ENCODE measurements around the gene MAPK6.

The MAPK6 gene

DNA sequence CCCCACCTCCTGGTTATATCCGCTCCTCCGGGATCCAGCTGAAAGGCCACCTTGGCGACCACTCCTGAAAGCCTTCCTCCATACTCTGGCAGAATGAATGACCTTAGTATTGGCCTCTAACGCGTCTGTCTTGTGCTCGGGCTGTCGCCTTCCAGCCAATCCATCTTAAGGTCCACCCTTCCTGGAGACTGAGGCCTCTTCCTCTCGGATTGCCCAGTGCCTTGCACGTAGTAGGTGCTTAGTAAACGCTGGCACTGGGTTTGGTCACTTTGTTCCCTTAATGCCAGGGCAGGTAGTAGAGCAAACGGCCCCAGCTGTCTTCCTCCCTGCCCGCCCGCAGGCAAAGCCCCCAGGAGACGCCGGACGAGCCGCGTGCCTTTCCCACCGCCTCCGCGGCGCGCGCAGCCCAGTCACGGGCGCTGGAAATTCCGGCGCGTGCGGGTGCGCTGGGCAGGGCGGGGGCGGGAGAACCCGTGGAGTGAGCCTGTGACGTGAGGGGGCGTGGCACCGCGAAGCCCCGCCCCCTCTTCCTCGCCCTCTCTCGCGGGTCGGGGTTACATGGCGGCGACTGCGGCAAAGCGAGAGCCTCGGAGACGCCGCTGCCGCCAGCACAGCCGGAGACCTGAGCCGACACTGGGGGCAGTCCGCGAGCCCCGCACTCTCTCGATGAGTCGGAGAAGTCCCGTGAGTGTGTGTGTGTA is at the start of gene MAPK6:
TSS of gene MAPK6 (plus strand) at position 527 of the 701 bp plus-strand sequence. CDS start 27,242 bp downstream, outside the sequence.
- DNase-seq = peak; percentile 95

- no peak for DNase-seq
Measured at GRCh38 chr15:51969728-51970127, 49.3 kb upstream of the MAPK6 start.

DNA sequence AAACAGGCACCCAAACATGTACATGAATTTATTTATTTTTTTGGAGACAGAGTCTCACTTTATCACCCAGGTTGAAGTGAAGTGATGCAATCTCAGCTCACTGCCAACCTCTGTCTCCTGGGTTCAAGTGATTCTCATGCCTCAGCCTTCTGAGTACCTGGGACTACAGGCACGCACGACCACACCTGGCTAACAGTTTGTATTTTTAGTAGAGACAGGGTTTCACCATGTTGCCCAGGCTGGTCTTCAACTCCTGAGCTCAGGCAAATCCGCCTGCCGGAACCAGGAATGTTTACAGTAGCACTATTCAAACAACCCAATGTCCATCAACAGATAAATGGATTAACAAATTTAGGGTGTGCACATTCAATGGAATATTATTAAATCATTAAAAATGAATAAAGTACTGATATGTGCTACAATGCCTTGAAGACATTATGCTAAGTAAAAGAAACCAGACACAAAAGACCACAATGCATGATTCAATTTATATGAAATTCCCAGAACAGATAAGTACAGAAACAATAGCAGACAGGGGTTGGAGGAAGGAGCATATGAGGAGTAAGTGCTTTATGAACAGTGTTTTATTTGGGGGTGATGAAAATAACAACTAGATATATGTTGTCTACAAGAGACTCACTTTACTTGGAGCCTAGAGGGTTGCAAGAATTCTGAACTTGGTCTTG is 48.7 kb upstream of the MAPK6 start:
- DNase-seq = peak; percentile 10

- no peak for DNase-seq
Measured at GRCh38 chr15:51971032-51971374, 48.0 kb upstream of the MAPK6 start.

DNA sequence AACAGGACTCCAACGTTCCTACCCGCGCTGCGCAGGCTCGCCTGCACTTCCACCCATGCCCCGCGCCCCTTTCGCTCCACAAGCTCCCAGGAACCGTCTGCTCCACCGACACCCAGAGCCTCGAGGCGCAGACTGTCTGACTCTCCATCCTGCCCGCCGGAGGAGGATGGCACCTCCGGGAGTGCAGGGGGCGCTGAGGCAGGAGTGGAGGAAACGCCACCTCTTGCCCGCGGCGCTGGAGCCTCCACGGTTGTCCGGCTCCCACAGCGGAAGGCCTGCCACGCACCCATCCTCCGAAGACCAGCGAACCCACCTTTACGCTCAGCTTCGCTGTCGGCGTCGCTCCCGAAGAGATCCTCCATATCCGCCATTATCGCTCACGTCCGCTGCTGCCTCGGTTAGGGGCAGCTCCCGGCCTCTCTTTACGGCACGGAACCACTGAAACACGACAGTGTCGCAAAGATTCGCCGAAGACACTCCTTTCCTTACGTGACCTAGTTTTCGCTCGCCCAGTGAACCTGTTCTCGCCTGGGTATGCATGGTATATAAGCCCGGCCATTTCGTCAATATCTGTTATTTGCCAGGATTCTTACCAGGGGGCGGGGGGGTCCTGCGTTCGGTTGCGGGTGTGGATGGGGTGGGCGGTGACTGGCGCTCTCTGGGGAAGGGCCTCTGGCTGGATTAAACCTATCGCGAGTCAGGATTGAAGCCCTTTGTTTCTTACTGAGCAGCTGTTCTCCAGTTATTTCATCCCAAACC is 47.5 kb upstream of the MAPK6 start, which contains the start of gene LEO1:
TSS of gene LEO1 (minus strand) at position 404 of the 759 bp plus-strand sequence. CDS start at position 371, 33 bp downstream.
- peak; percentile 99 for DNase-seq

DNA sequence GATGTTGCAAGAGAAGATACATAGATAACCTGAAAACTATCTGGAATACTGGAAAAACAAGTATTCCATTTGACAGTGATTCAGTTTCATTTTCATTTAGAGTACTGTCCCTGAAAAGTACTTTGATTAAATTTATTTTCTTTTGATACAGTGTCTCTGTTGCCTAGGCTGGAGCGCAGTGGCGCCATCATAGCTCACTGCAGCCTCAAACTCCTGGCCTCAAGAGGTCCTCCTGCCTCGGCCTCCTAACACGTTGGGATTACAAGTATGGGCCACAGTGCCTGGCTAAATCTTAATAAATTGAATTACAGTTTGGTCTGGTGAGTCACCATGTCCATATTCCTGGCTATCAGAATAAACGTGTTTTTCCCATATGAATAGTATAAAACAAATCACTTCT is 45.8 kb upstream of the MAPK6 start:
- no peak for DNase-seq

- DNase-seq = no peak
Measured at GRCh38 chr15:51973775-51974174, 45.2 kb upstream of the MAPK6 start.

- DNase-seq = peak; percentile 59
Measured at GRCh38 chr15:51982013-51982769, 36.8 kb upstream of the MAPK6 start.

DNA sequence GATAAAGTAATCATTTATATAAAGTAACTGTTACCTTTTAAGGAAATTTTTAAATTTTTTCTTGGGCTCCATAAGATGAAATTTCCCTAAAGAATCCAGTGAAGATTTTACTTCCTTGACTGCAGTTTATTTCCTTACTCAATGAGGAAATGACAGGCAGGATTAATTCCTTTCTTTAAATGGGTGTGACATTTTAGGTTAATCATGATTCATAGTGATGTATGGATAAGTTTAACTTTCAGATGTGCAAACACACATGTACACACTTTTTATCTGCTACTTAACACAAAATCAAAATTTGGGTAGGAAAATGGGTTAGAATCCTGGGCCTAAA is 36.3 kb upstream of the MAPK6 start:
- DNase-seq = no peak

GRCh38 chr15:51991141-51991540 is 27.9 kb upstream of the MAPK6 start:
- DNase-seq = no peak

DNA sequence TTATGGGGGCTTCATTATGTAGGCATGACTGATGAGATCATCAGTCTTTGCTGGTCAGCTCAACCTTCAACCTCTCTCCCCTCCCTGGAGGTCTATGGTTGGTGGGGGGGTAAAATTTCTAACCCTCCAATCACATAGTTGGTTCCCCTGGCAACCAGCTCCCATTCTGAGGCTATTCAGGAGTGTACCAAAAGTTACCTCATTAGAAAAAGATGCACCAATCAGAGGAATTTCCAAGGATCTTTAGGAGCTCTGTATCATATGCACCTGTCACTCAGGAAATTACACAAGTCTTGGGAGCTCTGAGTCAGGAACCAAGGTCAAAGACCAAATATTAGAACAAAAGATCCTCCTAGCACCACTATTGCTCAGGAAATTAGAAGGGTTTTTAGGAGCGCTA is 26.1 kb upstream of the MAPK6 start:
- DNase-seq = no peak

DNA sequence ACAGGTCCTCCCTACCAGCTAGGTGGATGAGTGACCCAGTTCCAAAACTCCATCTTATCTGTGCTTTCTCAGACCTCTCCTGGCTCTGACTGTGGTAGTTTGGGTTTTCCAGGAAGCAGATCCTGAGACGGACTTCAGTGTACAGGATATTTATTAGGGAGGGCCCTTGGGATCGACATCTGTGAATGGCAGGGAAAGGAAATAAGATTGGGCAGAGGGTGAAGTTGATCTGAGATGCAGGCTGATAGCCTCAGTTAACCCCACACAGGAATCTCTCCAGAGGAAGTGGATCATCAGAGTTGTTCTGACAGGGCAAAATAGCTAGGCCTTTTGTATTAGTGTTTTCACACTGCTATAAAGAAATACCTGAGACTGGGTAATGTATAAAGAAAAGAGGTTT is 16.7 kb upstream of the MAPK6 start:
- DNase-seq = no peak

- peak; percentile 38 for DNase-seq
Measured at GRCh38 chr15:52003089-52003488, 15.9 kb upstream of the MAPK6 start.

DNA sequence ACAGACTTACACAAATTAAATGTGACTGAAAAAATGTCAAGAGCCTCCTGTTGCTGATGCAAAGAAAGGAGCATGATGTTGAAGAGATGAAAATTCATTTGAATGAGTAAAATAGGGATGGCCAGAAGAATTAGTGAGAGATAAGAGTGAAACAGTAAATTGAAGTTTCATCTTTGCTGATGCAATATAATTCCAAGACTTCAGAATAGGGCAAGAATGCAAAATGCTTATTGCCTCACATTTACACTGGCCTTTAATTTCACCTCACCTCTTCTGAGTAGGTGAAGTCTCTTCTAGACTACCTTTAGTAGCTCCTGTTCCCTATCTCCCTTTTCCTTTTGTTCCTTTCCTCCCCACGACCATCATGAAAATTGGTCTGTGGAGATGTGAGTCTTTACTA is 15.3 kb upstream of the MAPK6 start:
- no peak for DNase-seq

DNA sequence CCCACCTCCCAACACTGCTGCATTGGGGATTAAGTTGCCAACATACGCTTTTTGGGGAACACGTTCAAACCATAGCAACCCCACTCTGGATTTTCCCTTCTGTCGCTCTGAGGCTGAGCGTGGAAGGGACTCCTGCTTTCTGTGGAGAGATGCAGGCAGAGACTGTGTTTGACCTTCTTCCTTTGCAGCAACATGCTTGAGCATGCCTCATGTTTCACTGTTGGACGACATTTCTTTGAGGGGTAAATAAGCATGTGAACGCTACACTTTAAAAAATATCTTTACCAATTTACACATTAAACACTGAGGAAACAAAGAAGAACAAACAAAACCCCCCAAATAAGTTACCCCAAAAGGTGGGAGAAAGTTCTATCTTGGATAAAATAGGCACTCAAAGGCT is 14.2 kb upstream of the MAPK6 start:
- no peak for DNase-seq

- peak; percentile 59 for DNase-seq
Measured at GRCh38 chr15:52005748-52006701, 13.0 kb upstream of the MAPK6 start.

GRCh38 chr15:52006702-52007340 is 12.2 kb upstream of the MAPK6 start:
- DNase-seq = no peak

DNA sequence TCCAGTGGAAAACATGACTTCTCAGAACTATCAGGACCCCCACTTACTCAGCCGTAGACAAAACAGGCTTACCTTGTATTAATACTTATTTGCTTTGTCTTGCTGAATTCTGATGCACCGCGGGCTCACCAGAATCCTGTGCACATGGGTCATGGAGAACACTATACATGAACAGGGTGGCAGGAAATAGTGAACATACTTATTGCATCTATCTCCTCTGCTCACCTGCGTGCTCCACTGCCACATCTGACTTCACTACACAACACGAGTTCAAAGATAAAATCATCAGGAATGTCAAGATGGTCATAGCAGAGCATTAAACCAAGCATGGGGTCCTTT is 10.7 kb upstream of the MAPK6 start:
- DNase-seq = no peak

- peak; percentile 15 for DNase-seq
Measured at GRCh38 chr15:52008698-52009434, 10.2 kb upstream of the MAPK6 start.

GRCh38 chr15:52010633-52011595 is 8.1 kb upstream of the MAPK6 start:
- DNase-seq = no peak

Data from NCI-H82 (cell line).